ENCODE data around the gene MIOS.

- TF ChIP-seq, protein P1, sequence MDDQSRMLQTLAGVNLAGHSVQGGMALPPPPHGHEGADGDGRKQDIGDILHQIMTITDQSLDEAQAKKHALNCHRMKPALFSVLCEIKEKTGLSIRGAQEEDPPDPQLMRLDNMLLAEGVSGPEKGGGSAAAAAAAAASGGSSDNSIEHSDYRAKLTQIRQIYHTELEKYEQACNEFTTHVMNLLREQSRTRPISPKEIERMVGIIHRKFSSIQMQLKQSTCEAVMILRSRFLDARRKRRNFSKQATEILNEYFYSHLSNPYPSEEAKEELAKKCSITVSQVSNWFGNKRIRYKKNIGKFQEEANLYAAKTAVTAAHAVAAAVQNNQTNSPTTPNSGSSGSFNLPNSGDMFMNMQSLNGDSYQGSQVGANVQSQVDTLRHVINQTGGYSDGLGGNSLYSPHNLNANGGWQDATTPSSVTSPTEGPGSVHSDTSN (IDR thresholded peaks at IDR 0.05) = no peak
- TF ChIP-seq JUN (IDR thresholded peaks at IDR 0.05) (no peak), SMC3 (IDR thresholded peaks at IDR 0.05) (no peak), RFX5 (IDR thresholded peaks at IDR 0.05) (no peak), ZC3H11A (IDR thresholded peaks at IDR 0.05) (no peak), USF2 (IDR thresholded peaks at IDR 0.05) (no peak), KDM1A (IDR thresholded peaks at IDR 0.05; ENCODE audit: low read depth) (no peak)
- TF ChIP-seq, protein P2, sequence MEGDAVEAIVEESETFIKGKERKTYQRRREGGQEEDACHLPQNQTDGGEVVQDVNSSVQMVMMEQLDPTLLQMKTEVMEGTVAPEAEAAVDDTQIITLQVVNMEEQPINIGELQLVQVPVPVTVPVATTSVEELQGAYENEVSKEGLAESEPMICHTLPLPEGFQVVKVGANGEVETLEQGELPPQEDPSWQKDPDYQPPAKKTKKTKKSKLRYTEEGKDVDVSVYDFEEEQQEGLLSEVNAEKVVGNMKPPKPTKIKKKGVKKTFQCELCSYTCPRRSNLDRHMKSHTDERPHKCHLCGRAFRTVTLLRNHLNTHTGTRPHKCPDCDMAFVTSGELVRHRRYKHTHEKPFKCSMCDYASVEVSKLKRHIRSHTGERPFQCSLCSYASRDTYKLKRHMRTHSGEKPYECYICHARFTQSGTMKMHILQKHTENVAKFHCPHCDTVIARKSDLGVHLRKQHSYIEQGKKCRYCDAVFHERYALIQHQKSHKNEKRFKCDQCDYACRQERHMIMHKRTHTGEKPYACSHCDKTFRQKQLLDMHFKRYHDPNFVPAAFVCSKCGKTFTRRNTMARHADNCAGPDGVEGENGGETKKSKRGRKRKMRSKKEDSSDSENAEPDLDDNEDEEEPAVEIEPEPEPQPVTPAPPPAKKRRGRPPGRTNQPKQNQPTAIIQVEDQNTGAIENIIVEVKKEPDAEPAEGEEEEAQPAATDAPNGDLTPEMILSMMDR (IDR thresholded peaks at IDR 0.05) = no peak
These were observed 29.0 kb upstream of the MIOS start for GRCh38 chr7:7537711-7538110.

All from A549 (cell line).